ENCODE results near the gene TOM1. TPM values are rescaled to one million over a fixed set of nuclear protein-coding genes. Genes with fewer than 3 reads are reported as not detected.

The TOM1 gene
- total and polyA plus RNA-seq, 2 of the 13 experiments (the other 11 are each of a cell fraction or from before 2014, with no cell fraction given) = 30.8 to 87.3 TPM

GRCh38 chr22:35379146-35379993 is 79.7 kb downstream of the TOM1 start (continued):
- peak; percentile 36 for TF ChIP-seq FOXP4 (CRISPR knock-in tag; IDR thresholded peaks at IDR 0.05)
- TF ChIP-seq ZBTB14 (CRISPR knock-in tag; IDR thresholded peaks at IDR 0.05) = no peak
- TF ChIP-seq NR2F2 (IDR thresholded peaks at IDR 0.05; ENCODE audit: borderline replicate concordance, low read depth) = peak; percentile 72; the same call in 1 of the 2 replicates
- peak; percentile 49; the same call in 1 of the 2 replicates for TF ChIP-seq DRAP1 (CRISPR knock-in tag; IDR thresholded peaks at IDR 0.05)
- TF ChIP-seq SALL1 (CRISPR knock-in tag; IDR thresholded peaks at IDR 0.05) = 0 out of 2 replicates have a peak, but pooled peaks have one; percentile 15
- TF ChIP-seq SOX13 (IDR thresholded peaks at IDR 0.05) = no peak
- TF ChIP-seq SOX13 (CRISPR knock-in tag; conservative IDR thresholded peaks at IDR 0.05 in 1 of 2, IDR thresholded peaks at IDR 0.05 in 1 of 2) = peak in 1 of 2 experiments; percentile 83; a peak in 2 of 4 replicates
- peak; percentile 34; the same call in 1 of the 2 replicates for TF ChIP-seq KDM6A (CRISPR knock-in tag; IDR thresholded peaks at IDR 0.05; ENCODE audit: low read depth)
- TF ChIP-seq GATA4 (IDR thresholded peaks at IDR 0.05; ENCODE audit: borderline replicate concordance, low read depth) = peak; percentile 15; the same call in 1 of the 2 replicates
- TF ChIP-seq ZNF710 (CRISPR knock-in tag; IDR thresholded peaks at IDR 0.05; ENCODE audit: borderline replicate concordance) = peak; percentile 62; the same call in 1 of the 2 replicates
- peak; percentile 62; the same call in 1 of the 2 replicates for TF ChIP-seq THRA (CRISPR knock-in tag; IDR thresholded peaks at IDR 0.05; ENCODE audit: borderline replicate concordance)
- TF ChIP-seq NFE2 (CRISPR knock-in tag; IDR thresholded peaks at IDR 0.05) = no peak
- TF ChIP-seq ZNF576 (CRISPR knock-in tag; IDR thresholded peaks at IDR 0.05) = no peak
- TF ChIP-seq SNAI1 (CRISPR knock-in tag; IDR thresholded peaks at IDR 0.05; ENCODE audit: borderline replicate concordance) = no peak
- 0 out of 2 replicates have a peak, but pooled peaks have one; percentile 33 for TF ChIP-seq FOSL2 (CRISPR knock-in tag; IDR thresholded peaks at IDR 0.05)
- TF ChIP-seq ZEB1 (IDR thresholded peaks at IDR 0.05; ENCODE audit: insufficient replicate concordance, low read depth) = peak; percentile 96
- peak; percentile 81; the same call in 1 of the 2 replicates for TF ChIP-seq NR2F6 (IDR thresholded peaks at IDR 0.05)
- peak; percentile 66; the same call in 1 of the 2 replicates for TF ChIP-seq NR2F6 (CRISPR knock-in tag; IDR thresholded peaks at IDR 0.05)
- no peak for TF ChIP-seq TFDP1 (CRISPR knock-in tag; IDR thresholded peaks at IDR 0.05; ENCODE audit: borderline replicate concordance)
- TF ChIP-seq PPARG (CRISPR knock-in tag; conservative IDR thresholded peaks at IDR 0.05) = peak; percentile 83
